GM19043 (cell line): Measurements from ENCODE around the gene ZNF22.

Experiments
- ATAC-seq: cut with Tn5 transposase; IDR thresholded peaks from one replicate; pipeline ENCODE4 v1.9.1; 2021; ENCODE audit warnings: low read depth; ENCODE audit not compliant: unreplicated experiment

ZNF22 gene

GRCh38 chr10:44975431-44976331, 25.0 kb upstream of the ZNF22 start:
- no peak for ATAC-seq

- ATAC-seq: no peak
These were observed 24.1 kb upstream of the ZNF22 start for GRCh38 chr10:44976352-44977198.

- ATAC-seq: no peak
These were observed 23.2 kb upstream of the ZNF22 start for GRCh38 chr10:44977287-44978212.

- no peak for ATAC-seq
These were observed 22.5 kb upstream of the ZNF22 start for GRCh38 chr10:44978213-44978569.

GRCh38 chr10:44978570-44979280, 22.0 kb upstream of the ZNF22 start, which contains the start of gene DEPP1:
Gene DEPP1 (minus strand): TSS chr10:44978809. CDS start chr10:44978030, 779 bp downstream.
- no peak for ATAC-seq

GRCh38 chr10:44979281-44980191, 21.2 kb upstream of the ZNF22 start:
- ATAC-seq: no peak

GRCh38 chr10:44980309-44981171, 20.2 kb upstream of the ZNF22 start:
- no peak for ATAC-seq

- peak; percentile 62 for ATAC-seq
These were observed 19.3 kb upstream of the ZNF22 start for GRCh38 chr10:44981172-44982113.

GRCh38 chr10:44982114-44982460, 18.6 kb upstream of the ZNF22 start:
- no peak for ATAC-seq

- ATAC-seq: no peak
These were observed 18.2 kb upstream of the ZNF22 start for GRCh38 chr10:44982496-44982895.

GRCh38 chr10:44983066-44983894, 17.4 kb upstream of the ZNF22 start:
- no peak for ATAC-seq

- ATAC-seq: no peak
These were observed 16.8 kb upstream of the ZNF22 start for GRCh38 chr10:44983895-44984278.

- no peak for ATAC-seq
These were observed 16.0 kb upstream of the ZNF22 start for GRCh38 chr10:44984671-44985101.

GRCh38 chr10:44985175-44985681, 15.5 kb upstream of the ZNF22 start:
- no peak for ATAC-seq

- ATAC-seq: no peak
These were observed 14.5 kb upstream of the ZNF22 start for GRCh38 chr10:44986179-44986578.

- no peak for ATAC-seq
These were observed 14.1 kb upstream of the ZNF22 start for GRCh38 chr10:44986670-44987069.
